ENCODE measurements around the gene RBM47. TPM values are rescaled to one million over a fixed set of nuclear protein-coding genes. Genes with fewer than 3 reads are reported as not detected.
A peak's percentile ranks its signal among the peaks of the same experiment; 100 is the strongest.

The RBM47 gene
- total and polyA plus RNA-seq, 9 of the 15 experiments (the other 6 are each of a cell fraction or from before 2014, with no cell fraction given) = 1.4 to 6.4 (median 3.3) TPM

- TF ChIP-seq NCOA2 (IDR thresholded peaks at IDR 0.05; ENCODE audit: partially characterized antibody in 2 of 2) (no peak), PBX2 (CRISPR knock-in tag; IDR thresholded peaks at IDR 0.05; ENCODE audit: low read depth) (no peak), PBX2 (tag; conservative IDR thresholded peaks at IDR 0.05; ENCODE audit: low read depth) (no peak), NR2F6 (CRISPR knock-in tag; IDR thresholded peaks at IDR 0.05) (no peak), COPS2 (conservative IDR thresholded peaks at IDR 0.05) (no peak), ETS2 (tag; IDR thresholded peaks at IDR 0.05; ENCODE audit: borderline replicate concordance, poor library complexity, severe bottlenecking) (no peak), TAF9B (IDR thresholded peaks at IDR 0.05; ENCODE audit: partially characterized antibody) (no peak), RB1 (IDR thresholded peaks at IDR 0.05; ENCODE audit: low read depth) (no peak), SIN3A (IDR thresholded peaks at IDR 0.05; ENCODE audit: borderline replicate concordance in 2 of 2, control insufficient read depth in 1 of 2, low read depth in 2 of 2, low read length in 2 of 2) (no peak), PPARD (CRISPR knock-in tag; IDR thresholded peaks at IDR 0.05) (no peak), NUFIP1 (IDR thresholded peaks at IDR 0.05; ENCODE audit: partially characterized antibody) (no peak), MTA3 (IDR thresholded peaks at IDR 0.05; ENCODE audit: borderline replicate concordance) (no peak), ZNF316 (IDR thresholded peaks at IDR 0.05) (peak; percentile 88), MAFG (tag; conservative IDR thresholded peaks at IDR 0.05) (peak; percentile 83), ZFX (CRISPR knock-in tag; IDR thresholded peaks at IDR 0.05) (no peak), ASH1L (IDR thresholded peaks at IDR 0.05; ENCODE audit: borderline replicate concordance, low read depth, partially characterized antibody) (no peak)
These were observed 19.1 kb upstream of the RBM47 start (continued) for GRCh38 chr4:40648742-40649281.
